GDM1 (cell line): ENCODE results near the gene PLXNA4.

Source experiments
- DNase-seq: peaks from one replicate; lab custom pipeline; 2025; lab: John Stamatoyannopoulos, UW

The PLXNA4 gene

DNA sequence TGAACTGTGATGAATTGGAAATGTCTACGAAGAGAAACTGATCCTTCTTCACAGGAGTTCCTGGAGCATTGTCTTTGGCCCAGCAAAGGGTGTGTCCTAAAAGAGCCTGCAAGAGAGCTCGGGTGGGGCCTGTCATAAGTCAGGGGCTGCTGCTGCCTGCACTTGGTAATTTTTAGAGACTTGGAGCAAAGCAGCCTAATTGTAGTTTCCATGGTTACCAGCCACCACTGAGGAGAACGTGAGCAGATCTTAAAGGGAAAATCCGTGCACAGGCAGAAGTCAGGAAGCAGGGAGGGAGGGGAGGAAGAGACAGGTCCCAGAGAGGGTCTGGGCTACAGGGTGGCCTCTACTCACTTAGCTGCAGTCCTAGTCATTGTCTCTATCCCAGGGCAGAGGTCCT lies 463.6 kb downstream of the PLXNA4 start:
- DNase-seq: no peak

DNA sequence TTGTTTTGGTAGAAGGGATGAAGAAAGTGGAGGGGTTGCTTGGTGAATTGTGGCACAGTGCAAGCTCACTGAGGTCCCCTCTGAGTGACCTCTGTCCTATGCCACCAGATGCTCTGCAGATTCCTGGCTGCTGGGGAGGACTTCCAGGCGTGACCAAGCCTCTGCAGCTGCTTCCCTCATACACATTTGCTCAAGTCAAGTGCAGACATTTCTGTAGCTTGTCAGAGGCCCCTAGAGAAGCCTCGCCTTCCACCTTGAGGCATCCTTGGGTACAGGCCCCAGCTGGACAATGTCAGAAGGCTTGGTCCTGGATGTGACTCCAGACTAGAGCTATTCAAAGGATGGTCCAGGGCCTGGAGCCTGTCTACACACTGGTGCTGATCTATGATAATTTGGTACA lies 464.2 kb downstream of the PLXNA4 start:
- no peak for DNase-seq

DNA sequence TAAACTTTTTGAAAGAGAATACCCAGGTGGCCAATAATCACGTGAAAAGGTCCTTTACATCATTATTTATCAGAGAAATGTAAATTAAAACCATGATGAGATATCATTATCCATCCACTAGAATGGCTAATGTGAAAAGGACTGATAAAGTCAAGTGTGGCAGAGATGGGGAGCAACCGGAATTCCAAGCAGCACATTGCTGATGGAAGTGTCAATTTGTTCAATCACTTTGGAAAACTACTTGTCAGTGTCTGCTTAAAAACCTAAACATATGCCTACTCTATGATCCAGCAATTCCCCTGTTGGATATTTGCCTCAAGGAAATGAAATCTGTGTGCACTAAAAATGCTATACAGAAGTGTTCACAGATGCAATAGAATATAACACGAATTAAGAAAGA lies 465.6 kb downstream of the PLXNA4 start:
- DNase-seq: no peak

DNA sequence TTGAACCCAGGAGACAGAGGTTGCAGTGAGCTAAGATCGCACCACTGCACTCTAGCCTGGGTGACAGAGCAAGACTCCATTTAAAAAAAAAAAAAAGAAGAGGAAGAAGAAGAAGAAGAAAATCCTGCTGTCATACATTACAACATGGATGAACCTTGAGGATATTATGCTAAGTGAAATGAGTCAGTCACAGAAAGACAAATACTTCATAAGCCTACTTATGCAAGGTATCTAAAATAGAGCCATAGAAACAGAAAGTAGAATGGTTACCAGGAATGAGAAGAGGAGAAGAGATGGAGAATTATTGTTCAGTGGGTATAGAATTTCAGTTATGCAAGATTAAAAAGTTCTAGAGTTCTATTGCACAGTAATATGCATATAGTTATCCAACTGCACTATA lies 466.5 kb downstream of the PLXNA4 start:
- no peak for DNase-seq

DNA sequence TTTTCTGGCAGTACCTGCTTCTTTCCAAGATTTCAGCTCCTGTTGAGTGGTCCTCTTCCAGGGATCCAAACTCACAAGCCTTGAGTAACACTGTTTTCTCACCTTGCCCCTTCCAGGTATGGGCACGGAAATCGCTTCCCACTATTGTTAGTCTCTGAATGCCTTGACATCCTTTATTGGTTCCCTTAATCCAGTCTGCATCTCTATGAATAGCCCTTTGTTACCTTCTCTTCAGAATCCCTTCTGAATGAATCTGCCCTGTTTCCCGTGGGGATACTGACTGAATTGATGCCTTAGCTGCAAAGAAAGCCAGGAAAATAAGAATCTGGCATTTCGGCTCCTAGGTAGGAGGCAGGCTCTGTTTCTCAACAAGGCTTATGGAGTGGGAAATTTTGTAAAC lies 467.7 kb downstream of the PLXNA4 start:
- no peak for DNase-seq

DNA sequence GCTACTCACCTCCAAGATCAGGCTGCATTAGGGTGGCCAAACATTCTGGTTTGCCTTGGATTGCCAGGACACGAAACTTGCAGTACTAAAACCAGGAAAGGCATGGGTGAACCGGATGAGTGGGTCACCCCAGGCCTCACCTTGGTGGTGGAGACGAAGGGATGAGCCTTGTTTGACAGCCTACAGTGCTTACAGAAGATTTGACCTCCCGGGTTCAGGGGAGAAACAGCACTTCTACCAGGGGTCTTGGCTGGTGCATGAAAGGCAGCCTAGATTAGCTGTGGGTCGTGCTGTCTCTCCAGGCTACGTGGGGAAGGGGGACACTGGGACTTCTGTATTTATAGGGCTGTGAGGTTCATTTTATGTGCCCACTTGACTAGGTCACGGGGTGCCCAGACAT lies 469.8 kb downstream of the PLXNA4 start:
- no peak for DNase-seq

DNA sequence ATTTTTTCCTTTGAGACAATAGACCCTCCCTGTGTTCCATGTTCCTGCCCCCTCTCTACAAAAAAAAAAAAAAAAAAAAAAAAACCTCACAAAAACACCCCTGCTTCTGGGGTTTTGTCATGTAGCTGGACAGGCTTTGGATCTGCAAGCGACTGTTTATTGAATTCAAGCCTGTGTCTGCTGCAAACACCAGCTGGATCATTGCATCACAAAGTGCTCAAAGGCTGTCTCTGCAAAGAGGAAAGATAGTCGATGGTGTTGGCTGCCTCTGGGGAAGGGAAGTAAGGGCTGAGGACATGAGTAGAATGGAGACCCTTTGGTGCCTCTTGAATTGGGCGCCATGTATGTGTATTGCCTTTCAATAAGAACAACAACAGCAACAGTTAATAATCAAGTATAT lies 471.2 kb downstream of the PLXNA4 start:
- no peak for DNase-seq

DNA sequence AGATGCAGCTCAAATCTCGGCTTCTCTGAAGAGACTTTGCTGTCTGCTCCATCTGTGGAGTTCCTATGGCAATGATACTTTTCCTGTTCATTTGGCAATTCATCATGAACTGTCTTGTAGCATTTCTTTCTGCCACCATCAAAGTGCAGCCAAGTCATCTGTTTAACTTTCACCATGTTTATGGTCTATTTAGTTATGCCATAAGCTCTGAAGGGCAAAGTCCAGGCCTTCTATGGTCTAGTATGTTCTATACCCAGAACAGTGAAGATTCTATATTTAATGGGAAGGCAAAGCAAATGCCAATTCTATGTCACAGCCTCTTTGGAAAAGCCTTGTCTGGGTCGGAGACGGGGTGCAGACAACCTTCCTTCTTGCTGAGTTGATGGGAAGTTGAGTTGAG lies 472.6 kb downstream of the PLXNA4 start:
- no peak for DNase-seq

DNA sequence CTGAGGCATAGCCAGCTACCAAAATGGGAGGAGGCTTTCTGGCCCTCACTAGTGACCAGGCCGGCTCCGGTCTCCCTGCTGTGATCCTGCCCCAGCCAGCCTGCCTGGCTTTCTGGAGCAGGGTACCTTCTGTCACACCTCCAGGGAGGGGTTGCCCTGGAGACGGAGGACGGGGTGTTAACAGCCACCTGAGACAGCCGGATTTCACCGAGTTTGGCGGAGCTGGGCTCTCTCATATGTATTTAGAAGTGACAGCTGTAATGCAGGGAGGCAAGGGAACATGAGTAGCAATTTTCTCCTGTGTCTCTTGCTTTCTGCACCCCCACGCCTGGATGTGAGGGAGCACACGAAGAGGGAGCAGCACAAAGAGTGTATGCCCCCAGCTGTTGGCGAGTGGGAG lies 473.3 kb downstream of the PLXNA4 start:
- DNase-seq: no peak

DNA sequence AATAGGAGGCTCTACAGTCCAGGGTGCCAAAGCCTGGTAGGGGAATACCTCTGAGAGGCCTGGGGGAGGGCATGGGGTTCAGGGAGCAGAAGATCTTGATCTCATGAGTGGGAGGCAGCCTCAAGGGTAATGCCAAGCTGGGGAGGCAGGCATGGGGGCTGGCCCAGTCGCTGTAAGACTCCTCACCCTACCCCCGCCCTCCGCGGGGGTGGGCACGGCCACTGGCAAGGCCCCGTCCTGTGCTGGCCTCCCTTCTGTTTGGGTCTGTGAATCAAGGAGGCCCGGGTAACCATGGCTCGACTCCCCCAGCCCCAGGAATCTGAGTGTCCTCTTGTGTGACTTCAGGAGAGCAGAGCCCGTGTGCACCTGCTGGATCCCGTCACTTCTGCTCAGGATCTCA lies 473.9 kb downstream of the PLXNA4 start:
- no peak for DNase-seq

DNA sequence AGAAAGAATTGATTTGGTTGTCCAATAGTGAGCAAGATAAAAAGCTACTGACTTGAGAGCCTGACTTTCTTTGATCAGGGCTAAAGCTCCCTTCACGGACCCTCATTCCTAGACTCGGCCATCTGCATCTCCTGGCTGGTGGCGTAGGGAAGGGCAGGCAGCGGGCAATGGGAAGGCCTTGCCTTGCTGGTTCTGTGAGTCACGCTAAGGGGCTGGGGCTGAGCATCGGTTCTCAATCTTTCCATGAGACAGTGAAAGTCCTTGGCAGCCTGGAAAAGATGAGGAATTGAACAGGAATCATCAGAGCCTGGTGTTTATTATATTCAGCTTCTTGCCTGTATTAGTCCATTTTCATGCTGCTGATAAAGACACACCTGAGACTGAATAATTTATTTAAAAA lies 475.3 kb downstream of the PLXNA4 start:
- no peak for DNase-seq

DNA sequence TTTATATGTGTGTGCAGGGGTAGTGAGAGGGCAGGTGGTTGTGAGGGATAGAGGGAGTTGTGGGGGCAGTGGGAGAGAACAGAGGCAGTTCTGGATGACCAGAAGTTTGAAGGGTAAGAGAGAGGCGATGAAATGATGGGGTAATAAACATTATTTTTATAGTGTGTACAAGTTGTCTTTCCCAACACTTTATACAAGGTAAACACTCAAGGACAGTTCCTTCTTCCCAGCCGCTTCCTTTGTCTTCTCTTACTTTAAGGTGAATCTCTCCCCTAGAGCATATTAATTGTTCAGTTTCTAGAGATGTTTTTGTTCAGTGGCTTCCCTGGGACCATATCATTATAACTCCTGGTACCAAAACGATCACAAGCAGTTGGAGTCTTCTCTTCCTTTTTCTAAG lies 475.8 kb downstream of the PLXNA4 start:
- DNase-seq: no peak

DNA sequence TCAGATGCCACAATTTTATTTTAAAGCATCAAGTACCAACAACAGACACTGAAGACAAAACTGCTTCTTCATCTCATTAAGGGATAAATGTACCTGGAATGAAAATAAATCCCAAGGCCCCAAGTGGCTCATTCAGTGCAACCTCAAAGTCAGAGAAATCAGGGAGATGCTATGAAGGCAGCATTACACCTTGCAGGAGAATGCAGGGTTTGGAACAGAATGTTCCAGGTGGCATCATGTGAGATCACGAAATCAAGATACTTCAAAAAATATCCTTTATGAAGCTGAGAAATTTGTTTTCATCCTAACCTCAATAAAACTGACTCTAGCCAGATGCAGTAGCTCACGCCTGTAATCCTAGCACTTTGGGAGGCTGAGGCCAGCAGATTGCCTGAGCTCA lies 477.1 kb downstream of the PLXNA4 start:
- no peak for DNase-seq

DNA sequence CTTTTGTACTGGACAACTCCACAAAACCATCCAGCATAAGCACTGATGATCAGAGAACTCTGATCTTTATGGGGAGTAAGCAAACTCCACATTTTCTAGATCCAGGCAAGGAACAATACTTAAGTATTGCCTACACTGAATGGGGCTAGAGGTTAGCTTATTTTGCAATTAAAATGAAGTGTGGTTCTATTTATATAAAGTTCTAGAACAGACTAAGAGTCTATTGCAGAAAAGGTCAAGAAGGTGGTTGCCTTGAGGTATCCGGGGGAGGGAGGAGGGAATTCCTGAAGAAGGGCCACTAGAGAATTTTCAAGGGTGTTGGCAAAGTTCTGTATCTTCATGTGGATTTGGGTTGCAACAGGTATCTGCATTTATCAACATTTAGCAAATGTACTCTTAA lies 477.9 kb downstream of the PLXNA4 start:
- no peak for DNase-seq

DNA sequence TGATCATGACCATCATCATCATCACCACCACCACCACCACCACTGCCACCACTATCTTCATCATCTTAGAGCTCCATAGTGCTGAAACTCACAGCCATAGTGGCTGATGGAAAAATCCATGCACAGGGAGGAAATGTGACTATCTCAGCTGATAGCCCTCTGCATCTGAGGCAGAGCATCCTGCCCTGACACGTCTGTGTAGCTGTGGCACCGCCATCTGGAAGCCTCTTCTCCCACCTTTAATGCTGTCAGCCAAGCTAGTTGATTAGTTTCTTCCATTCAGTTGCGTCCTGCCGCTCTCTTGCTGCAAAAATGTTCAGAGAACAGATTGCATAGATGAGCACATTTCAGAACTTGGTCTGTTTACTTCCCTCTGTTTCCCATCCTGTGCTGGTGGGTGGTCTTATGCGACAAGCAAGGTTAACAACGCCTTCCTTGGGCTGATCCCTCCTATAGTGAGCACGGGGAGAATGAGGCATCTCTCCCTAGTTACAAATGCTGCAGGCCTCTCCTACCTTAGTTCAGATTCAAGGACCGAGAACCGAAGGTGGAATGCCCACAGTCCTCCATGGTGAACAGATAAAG lies 478.6 kb downstream of the PLXNA4 start:
- no peak for DNase-seq

DNA sequence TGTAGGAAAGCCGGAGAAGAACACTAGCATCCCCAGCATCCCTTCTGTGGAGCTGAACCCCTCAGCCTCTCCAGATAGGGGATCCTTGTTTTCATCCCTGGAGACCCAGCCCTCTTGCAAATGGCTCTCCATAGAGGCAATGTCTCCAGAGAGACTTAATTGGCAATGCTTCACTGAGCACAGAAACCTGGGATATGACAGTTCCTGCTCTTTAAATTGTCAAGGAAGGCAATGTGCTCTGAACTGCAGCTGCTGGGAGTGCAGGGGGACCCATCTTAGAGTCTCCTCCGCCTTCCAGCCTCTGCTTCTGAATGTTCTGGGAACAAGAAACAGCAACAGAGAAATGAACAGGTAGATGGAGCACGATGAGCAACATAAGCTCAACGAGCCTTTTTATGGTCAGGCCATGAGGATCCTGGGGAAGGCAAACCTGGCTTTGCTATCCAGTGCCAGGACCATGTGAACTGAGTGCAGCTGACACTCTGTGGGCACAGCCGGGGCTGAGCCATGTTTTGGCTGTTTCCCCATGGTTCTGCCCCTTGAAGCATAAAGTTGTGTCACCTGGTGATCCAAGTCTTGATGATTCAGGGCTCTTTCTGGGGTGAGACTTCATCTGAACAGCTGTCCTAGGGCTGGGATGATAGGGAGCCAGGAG lies 481.0 kb downstream of the PLXNA4 start:
- no peak for DNase-seq

DNA sequence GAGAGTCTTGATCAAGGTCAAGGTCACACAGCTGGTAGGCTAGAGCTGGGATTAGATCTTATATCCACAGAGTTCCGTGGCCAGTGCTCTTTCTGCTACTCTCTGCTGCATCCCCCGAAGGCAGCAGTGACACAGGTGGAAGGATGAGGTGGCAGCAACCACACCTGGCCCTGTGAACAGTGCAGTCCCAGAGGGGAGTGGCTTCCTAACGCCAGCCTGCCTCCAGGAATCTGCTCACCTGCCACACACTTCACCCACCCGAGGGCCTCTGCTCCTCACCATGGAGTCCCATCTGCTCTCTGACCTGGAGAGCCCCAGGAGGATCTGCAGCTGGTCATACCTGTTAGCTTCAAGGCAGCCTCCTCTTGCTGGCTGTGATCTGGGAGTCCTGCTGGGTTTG lies 484.2 kb downstream of the PLXNA4 start:
- no peak for DNase-seq

DNA sequence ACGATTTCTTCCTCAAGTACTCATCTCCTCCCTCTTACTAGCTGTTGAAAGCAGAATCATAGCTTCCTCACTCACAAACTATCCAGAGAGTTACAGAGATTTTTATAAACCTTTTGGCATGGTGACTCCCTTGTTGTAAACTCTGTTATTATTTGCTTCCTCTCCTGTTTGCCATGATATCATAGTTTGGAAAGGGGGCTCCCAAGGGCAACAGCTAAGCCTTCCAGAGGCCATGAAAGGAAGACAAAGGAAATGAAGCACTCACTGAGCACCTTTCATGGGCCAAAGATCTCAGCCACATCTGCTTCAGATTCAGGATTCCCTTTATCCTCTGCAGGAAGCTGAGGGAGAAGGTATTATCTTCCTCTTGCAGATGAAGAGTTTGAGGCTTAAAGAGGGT lies 484.6 kb downstream of the PLXNA4 start:
- no peak for DNase-seq

DNA sequence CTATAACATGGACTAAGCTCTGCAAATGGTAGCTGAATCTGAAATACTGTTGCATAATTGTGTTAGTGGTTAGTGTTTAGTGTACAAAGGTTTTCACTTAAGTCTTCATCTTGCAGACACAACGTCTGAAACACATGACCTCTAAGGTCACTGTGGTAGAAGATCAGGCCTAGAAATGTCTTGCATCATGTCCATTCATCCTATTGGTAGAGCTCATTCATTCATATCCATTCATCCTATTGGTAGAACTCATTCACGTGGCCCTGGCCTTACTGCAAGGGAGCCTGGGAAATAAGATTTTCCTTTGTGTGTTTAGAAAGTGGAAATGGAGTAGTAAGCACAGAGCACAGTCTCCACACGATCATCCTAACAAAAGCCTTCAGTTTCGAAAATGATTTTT lies 485.8 kb downstream of the PLXNA4 start:
- no peak for DNase-seq

DNA sequence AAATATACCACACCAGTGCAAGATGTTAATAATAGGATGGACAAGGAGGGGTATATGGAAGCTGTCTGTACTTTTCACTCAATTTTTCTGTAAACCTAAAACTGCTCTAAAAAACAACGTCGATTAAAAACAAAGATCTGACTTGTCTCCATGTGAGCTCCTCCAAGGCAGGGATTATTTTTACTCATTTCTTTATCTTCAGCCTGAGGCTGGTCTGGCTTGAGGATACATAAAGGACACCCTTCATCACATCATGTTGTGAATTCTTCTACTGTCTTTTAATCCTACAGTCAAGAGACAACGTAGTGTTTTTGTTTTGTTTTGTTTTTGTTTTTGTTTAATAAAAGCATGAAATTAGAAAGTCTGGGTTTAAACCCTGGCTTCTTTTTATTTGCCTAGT lies 486.9 kb downstream of the PLXNA4 start:
- no peak for DNase-seq

DNA sequence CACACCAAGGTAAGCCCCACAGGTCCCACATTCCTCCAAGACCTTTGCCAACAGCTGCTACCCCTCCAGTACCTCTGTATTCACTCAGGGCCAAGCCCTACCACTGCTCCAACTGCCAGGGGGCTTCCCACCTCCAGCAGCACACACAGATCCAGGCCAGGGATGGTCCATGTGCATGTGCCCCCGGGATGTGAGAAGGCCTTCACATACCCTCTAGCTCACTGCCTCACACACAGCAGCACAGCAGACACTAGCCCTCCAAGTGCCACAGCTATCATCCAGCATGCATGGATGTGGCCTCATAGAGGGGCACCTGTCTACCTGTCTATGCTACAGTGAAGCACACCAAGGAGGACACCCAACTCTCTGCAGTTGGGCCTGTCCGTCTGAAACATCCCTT lies 488.8 kb downstream of the PLXNA4 start:
- no peak for DNase-seq

DNA sequence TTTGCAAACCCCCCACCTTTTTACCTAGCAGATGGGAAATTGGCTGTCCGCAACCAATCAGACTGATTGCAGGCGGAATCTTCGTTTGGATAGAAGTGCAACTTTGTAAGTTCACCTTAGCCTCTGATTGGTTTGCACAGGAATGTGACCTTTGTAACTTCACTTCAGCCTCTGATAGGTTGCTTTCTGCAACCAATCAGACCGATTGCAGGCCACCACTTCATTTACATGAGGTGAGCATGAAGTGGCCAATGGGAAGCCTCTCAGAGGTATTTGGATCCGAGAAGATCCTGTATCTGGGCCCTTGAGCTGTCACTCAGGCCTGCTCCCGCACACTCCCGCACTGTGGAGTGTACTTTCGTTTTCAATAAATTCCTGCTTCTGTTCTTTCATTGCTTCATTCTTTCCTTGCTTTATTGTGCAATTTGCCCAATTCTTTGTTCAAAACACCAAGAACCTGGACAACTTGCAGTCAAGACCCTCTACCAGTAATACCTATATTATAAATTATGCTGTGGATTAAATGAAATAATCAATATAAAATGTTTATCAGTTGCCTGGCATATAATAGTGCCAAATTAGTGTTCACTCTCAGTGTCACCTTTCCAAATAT lies 491.4 kb downstream of the PLXNA4 start:
- DNase-seq: no peak

DNA sequence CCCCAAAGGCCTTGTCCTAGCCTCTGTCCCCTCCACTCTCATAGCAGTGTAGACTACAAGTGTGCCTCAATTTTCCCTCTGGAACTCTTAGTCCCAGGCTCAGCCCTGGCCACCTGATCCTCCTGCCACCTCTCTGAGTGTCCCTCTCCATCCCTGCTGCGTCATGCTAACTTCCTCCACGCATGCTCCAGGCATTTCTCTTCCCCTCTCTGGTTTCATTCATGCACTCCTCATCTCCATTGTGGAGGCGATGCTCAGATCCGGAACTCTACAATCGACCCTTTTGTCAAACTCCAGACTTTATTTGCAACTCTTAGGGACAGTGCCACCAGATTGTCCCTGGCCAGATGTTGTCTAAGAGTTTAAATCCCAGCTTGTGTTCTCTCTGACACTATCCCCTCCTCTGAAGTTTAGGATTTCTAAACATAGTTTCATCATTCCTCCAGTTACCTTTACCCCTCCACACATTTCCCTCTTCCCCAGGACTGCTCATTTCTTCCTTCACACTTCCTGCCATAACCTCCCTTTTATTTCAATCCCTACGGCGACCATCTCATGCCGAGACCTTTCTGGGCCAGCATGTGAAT lies 492.6 kb downstream of the PLXNA4 start:
- no peak for DNase-seq

DNA sequence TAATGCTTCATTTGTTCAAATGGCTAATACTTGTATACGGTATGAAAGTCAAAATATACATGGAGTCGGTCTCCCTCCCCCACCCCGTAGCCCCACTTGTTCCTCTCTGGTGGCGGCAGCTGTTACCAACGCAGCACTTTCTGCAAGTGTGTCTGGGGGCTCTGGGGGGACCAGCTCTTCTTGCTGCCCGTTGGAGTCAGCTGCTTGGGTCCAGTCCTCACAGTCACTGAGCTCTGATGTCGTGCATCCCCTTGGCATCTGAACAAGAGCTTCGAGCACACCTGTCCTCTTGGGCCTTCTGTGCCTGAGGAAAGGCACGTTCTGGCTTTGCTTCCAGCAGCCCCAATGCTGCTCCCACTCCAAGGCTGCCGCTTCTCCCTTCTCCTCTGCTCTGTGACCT lies 493.1 kb downstream of the PLXNA4 start:
- no peak for DNase-seq
